AML-193 (cell line): ENCODE measurements around the gene CHPF.
A peak's percentile ranks its signal among the peaks of the same experiment; 100 is the strongest.

Experiments used
- DNase-seq, 2 experiments: peaks; one replicate each; lab custom pipeline; 2025; lab: John Stamatoyannopoulos, UW

The CHPF gene

GRCh38 chr2:219513787-219514186 is 29.8 kb downstream of the CHPF start:
- DNase-seq: no peak

DNA sequence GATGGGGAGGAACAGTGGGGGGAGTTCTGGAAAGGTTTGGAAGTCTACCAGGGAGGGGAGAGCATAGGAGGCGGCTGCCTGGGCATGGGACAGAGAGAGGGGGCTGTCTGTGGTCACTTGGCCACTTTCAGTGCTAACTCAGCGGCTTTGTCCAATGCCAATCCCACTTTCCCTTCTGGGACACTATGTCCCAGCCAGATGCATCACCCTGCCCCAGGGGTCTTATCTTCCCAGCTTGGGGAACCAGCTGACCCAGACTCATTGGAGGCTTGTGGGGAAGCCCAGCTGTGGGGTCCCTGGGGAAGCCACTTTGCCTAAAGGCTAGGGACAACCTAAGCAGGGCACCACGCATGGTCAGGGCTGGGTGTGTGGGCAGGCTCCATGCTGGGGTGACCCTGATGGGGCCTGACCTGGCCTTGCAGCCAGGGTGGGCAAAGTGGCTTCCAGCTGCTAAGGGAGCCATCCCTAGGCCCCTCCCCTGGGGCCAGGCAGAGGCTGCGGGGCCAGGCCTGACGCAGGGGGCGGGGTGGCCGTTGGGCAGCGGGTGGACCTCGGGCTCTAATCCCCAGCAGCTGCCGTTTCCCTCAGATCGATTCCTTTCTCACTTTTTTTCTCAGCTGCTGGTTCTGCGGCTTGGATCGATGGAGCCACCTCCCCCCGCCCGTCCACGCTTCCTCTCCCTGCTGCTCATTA is 30.9 kb downstream of the CHPF start:
- no peak for DNase-seq

DNA sequence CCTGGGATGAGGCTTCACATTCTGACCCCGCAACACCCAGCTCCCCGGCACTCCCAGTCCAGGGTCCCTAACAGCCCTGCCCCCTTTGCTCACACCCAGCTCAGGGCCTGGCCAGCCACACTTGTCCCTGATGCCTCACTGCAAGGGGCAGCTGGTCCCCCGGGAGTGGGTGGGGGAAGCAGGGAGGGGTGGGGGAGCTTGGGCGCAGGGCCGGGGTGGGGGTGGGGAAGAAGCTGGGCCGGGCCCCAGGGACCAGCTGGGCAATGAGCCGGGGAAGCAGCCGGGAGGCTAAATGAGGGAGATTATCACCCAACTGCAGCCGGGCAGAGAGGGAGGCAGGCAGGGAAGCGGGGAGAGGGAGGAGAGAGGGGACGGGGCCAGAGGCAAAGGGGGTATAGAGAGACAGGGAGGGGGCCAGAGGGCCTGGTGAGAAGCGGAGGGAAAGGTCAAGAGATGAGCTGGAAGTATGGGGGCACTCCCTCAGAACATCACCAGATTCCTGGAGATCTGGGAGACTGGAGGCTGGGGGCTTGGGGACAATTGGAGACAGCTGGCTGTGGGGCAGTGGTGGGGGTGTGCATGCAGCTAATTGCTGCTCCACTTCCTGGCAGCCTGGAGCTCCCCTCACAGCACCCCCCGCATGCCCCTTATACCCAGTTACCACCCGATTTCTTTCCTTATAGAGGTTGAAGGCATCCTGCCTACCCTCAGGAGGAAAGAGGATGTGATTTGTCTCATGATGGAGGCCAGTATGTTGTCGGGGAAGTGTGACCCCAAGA is 31.9 kb downstream of the CHPF start:
- no peak for DNase-seq

DNA sequence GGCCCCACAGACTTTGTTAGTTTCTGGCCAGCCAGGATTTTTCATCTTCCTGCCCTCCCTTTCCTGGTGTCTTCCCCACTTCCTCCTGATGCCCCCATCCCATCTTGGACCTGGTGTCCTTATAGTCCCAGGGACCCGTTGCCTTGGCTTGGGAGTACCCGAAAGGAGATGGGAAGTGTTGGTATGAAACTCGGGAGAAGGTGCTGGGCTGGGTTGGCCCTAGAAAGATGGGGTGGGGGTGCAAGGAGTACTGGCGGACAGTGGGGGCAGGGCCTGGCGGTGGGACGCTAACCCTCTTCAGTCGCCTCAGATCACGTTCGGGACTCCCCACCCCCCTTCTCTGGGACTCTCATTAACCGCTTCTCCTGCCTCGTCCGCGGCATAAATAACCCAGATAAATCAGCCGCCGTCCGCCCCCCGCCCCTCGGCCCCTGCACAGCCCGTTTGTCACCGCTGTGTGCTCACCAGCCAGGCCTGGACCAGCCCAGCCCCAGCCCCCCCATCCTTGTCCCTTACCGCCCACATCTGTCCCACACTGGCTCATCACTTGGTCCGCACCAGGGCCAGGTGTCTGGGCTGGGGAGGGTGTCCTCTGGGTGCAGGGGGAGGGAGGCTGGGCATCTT is 33.0 kb downstream of the CHPF start:
- no peak for DNase-seq

- DNase-seq: peak; percentile 40 to 42
Observed at GRCh38 chr2:219509780-219510511, 33.7 kb downstream of the CHPF start.

GRCh38 chr2:219508971-219509779 is 34.4 kb downstream of the CHPF start:
- no peak for DNase-seq

- no peak for DNase-seq
Observed at GRCh38 chr2:219508444-219508734, 35.2 kb downstream of the CHPF start.

DNA sequence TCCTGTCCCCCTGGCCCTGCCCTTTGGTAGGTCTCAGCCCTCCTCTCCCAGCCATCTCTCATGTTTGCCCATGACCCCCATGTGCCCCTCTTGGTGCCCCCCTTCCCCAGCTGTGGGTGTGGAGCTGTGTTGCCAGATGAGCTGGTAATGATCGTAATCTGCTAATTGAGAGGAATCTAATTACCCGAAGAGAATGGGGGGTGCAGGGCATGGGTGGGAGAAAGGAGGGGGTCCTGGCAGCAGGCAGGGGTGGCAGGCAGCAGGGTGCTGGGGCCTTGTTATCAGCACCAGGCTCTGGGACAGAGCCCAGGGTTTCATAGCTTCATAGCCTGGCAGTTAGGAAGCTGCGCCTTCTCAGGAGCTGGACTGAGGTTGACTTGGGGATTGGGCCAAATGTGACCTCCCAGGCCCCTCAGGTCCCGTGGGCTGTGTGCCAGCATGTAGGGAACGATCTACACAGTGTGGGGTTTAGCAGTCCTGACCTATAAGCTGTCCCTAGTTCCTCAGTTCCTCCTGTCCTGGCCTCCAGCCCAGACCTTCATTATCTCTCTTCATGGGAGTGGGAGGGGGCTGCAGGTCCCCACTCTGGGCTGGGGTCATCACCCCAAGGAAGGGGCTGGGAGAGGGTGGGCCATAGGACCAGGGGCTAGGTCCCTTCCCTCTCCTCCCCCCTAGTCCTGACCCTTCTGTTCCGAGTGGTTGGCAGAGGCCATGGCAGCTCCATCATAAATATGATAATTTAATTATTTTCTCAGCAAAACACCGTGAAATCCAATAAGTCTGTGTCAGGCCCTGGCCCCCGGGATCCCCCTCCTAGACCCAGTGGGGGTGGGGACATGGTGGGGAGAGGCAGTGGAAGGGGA is 35.8 kb downstream of the CHPF start:
- DNase-seq: no peak

GRCh38 chr2:219506802-219507526 is 36.6 kb downstream of the CHPF start:
- no peak for DNase-seq

- no peak for DNase-seq
Observed at GRCh38 chr2:219506153-219506801, 37.3 kb downstream of the CHPF start.

DNA sequence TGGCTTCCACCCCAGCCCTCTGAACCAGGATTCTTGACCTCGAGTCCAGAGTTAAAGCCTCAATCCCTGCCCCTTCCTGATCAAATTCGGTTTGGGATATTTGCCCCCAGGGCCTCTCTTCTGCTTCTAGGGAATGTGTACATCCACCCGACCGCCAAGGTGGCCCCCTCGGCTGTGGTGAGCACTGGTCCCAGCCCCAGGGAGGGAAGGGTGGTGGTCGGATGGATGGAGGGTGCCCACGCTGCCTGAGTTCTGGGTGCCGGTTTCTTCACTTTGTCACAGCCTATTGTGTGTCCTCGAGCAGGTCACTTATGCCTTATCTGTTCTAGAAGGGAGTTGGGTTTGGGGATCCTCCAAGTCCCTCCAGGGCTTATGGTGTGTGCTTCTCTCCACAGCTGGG is 38.0 kb downstream of the CHPF start:
- DNase-seq: no peak

DNA sequence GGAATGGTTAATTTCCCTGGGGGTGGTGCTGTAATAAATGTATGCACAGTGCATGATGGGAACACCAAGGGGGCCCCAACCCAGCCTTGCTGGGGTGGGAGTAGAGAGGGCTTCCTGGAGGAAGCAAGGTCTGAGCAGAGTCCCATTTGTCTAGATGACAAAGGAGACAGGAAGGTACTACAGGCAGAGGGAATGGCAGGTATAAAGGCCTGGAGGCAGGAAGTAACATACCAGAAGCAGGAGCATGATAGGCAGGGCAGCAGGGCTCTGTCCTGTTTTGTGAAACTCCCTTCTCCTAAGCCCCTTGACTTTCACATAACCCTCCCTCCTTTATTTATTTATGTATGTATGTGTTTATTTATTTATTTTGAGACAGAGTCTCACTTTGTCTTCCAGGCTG is 41.0 kb downstream of the CHPF start:
- no peak for DNase-seq

- DNase-seq: no peak
Observed at GRCh38 chr2:219501849-219502248, 41.8 kb downstream of the CHPF start.

DNA sequence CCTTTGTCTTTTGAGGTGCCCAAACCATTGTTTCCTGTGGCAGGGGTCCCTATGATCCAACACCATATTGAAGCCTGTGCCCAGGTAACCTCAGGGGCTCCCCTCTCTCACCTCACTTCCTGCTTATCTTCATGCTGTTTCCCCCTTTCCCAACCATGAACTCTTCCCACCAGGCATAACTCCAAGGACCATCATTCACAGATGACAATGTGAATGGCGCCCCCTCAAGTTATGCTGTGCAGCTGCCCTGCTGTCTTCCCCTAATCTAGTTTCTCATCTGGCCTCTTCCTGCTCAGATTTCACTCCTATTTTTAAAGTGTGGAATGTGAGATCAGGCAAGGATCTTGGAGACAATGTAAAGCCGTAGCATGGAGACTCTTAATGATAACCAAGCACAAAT is 43.5 kb downstream of the CHPF start:
- no peak for DNase-seq

GRCh38 chr2:219499555-219499954 is 44.1 kb downstream of the CHPF start:
- no peak for DNase-seq

GRCh38 chr2:219499058-219499307 is 44.6 kb downstream of the CHPF start:
- DNase-seq: no peak

GRCh38 chr2:219498280-219499057 is 45.1 kb downstream of the CHPF start, which contains the start of gene GMPPA:
GMPPA (plus strand) TSS chr2:219498891; CDS start chr2:219499976, 1,085 bp downstream.
- DNase-seq: peak; percentile 97 to 98

DNA sequence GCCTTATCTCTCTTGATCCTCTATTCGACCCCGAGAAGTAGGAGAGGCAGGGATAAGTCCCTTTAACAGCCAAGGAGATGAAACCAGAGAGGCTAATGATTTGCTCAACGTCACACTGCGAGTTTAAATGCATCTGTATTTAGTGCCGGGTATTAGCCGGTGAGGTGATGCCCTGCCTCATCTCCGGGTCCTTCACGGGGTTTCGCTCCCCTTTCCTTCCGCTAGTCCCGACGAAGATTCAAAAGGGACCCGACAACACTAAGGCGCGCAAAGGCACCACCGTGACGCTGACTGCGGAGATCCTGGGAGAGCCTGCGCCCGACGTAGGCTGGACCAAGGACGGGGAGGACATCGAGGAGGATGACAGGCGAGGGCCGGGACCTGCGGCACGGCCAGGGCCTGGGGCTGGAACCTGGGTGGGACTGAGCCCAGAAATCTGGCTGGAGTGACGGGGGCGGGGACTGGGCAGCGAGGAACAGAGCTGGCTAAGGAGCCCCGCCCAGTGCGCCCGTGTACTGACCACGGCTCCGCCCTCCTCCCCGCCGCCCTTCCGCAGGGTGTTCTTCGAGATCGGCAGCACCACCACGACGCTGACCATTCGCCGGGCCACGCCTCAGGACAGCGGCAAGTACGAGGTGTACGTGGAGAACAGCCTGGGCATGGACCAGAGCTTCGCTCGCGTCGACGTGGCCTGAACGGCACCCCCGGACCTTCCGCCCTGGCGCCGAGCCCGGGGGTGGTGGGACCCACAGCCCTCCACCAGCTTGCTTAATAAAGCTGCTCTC is 45.9 kb downstream of the CHPF start:
- peak; percentile 65 to 75 for DNase-seq
